22Rv1 (cell line): ENCODE results near the gene TMEM59L.

ENCODE experiments used
- CTCF ChIP-seq: fragments of 450-650 bp; IDR thresholded peaks from 2 replicates; pipeline ENCODE4 v1.5.1; 2017; ENCODE audit warnings: mild to moderate bottlenecking
- ZFX ChIP-seq: fragments of 450-650 bp; IDR thresholded peaks from 2 replicates; pipeline ENCODE4 v1.6.1; 2017; ENCODE audit warnings: antibody characterized with exemption, borderline replicate concordance

GRCh38 chr19:18610556-18611326 is 1.9 kb upstream of the TMEM59L start:
- TF ChIP-seq CTCF = no peak
- TF ChIP-seq ZFX = no peak
